ENCODE measurements around the gene CIPC.

CIPC gene

DNA sequence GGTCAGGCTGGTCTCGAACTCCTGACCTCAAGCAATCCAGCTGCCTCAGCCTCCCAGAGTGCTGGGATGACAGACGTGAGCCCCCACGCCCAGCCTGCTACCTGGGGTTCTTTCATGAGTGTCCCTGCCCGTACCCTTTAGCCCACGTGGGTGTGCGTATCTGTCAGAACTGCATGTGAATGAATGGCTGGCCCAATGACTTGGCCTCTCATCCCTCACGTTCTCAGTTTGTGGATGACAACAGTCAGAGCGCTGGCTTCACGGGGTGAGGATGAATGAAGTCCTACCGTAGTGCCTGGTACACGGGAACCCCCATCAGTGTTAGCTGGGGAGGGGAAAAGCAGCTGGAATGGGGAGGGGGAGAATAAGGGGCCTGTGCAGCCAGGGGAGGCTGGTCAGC is 59.7 kb downstream of the CIPC start:
- DNase-seq, result no peak

DNA sequence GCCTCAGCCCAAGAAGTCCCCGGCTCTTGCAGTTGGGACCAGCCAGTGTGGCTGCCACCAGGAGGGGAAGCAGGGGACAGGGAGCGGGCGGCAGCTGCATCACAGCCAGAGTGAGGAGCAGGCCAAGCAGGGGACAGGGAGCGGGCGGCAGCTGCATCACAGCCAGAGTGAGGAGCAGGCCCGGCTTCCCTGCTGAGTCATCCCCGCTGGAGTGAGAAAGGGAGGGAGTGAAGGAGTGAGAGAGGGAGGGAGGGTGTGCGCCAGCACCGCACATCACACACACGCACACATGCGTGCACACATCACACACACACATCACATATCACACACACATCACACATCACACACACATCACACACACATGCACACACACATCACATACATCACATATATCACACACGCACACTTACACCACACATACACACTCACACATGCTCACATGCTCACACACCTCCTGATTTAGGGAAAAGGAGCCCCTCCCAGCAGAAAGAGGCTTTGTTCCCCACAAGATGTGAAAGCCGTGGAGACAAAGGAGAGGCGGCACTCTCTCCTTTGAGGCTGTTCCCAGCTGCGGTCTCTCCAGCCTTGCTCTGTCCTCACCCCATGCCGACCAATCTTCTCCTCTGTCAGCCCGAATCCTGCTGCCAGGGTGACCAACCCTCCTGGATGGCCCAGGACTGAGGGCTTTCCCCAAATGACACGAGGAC is 60.3 kb downstream of the CIPC start:
- no peak for DNase-seq

DNA sequence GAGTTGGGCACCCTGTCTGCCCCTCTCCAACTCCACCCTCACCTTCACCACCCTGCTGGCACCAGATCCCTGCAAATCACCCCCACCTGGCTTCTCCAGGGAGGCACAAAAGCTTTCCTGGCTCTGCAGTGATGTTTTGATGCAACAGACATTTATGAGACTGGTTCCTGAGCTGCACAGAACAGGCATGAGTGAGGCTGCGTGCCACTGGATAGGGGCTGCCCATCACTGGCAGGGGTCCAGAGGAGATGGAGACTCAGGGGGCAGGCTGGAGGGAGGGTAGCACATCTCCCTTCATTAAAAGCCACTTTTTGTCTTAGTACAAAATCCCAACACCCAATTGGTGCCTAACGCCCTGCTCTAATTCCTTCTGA is 60.8 kb downstream of the CIPC start:
- DNase-seq, result no peak

DNA sequence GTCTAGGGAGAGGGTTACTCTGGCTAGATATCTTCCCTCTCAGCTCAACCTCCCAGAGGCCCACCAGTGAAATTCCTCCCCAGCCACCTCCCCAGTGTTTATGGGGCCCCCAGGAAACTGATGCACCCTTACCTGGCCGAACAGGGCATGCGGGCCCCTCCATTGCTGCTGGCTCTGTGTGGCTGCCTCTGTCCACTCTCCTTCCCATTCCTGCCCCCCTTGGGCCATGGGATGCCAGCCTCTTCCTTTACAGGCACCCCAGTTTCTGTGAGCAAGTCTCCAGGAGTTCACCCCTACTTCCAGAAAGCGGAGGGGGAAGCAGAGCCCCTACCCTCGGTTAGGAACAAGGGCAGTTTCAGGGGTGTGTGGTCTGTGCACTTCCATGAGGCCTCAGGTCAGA is 63.0 kb downstream of the CIPC start:
- DNase-seq, result no peak

Data from activated CD4-positive, alpha-beta T cell treated with anti-CD3 and anti-CD28 coated beads, Interleukin-10, Interleukin-2, amounts not matched to agents 100 ng/mL and 50 ng/mL, durations not matched to agents 16 hours and 8 hours (primary cell).